Measurements from ENCODE around the gene USP32.
"Not testable (repeated sequence)": the region's sequence is repeated elsewhere in the genome, so short reads cannot be mapped to it uniquely, and the experiment has no call there.

USP32 gene

GRCh38 chr17:60378187-60378586, 13.7 kb downstream of the USP32 start:
- DNase-seq (ENCODE audit: low spot score); FAIRE-seq: not testable (repeated sequence)

DNA sequence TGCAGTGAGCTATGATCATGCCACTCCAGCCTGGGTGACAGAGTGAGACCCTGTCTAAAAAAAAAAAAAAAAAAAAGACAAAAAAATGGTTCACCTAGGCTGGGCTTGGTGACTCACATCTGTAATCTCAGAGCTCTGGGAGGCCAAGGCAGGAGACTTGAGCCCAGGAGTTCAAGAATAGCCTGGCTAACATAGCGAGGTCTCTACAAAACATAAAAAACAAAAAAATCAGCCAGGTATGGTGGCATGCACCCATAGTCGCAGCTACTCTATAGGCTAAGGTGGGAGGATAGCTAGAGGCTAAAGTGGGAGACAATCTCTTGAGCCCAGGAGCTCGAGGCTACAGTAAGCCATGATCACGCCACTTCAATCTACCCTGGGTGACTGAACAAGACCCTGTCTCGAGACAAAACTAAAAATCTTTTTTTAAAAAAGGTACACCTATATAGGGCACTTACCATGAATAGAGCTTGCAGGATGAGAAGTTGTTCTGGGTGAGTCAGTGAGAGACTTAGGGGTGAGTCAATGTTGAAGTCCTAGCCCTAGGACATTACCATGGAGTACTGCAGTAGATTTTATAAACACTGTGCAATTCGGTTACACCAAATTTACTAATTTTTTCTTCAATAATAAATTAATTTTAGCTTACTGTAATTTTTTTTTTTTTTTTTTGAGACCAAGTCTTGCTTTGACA, 19.0 kb downstream of the USP32 start:
- DNase-seq (ENCODE audit: low spot score): no peak
- FAIRE-seq: no peak

DNA sequence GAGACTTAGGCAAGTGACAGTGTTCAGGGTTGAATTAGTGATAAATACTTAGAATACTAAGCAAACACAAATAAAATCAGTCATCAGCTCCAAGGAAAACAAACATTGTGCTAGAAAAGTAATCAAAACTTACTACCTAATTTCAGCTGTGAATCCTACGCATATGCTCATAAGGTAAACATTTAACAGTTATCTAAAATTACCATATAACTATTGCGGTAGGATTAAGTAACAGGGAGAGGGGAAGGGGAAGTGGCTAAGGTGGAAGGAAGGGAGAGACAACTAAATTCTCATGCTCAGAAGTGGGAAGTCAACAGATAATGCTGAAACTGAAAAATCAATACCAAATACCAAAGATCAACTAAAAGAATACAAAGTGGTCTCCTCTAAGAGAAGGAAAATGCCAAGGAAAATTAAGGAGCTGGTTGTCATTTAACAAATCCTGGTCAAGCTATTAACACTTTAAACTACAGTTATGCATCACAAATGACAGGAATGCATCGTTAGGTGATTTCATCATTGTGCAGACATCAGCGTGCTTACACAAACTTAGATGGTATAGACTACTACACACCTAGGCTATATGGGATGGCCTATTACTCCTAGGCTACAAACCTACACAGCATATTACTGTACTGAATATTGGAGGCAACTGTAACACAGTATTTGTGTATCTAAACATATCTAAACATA, 20.0 kb downstream of the USP32 start:
- peak; percentile 68 for FAIRE-seq

GRCh38 chr17:60371416-60371815, 20.5 kb downstream of the USP32 start:
- FAIRE-seq: no peak
- no peak for DNase-seq (ENCODE audit: low spot score)

More for the DNA sequence above, 20.0 kb downstream of the USP32 start:
- DNase-seq (ENCODE audit: low spot score): no peak

GRCh38 chr17:60369727-60370126, 22.2 kb downstream of the USP32 start:
- no peak for FAIRE-seq
- DNase-seq (ENCODE audit: low spot score): no peak

DNA sequence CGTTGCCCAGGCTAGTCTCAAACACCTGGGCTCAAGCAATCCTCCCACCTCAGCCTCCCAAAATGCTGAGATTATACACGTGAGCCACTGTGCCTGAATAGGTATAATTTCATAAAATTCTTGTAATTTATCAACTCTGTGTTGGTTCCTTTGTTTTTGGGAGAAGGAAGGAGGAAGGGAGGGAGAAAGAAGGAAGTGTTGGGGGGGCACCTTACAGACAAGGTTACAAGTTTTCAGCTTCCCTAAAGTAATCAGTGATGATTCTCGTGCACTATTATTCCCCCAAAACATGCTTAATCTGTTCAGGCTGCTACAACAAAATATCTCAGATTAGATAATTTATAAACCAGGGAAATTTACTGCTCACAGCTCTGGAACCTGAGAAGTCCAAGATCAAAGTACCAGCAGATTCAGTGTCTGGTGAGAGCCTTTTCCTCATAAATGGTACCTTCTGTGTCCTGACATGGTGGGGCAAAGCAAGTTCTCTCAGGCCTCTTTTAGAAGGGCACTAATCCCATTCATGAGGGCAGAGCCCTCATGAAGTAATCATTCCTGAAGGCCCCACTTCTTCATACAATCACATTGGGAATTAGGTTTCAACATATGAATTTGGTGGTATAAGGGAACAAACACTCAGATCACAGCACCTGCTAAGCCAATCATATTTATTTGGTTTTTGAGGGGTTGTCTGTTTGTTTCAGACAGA, 28.1 kb downstream of the USP32 start:
- FAIRE-seq: no peak
- no peak for DNase-seq (ENCODE audit: low spot score)

GRCh38 chr17:60362329-60362728, 29.6 kb downstream of the USP32 start:
- FAIRE-seq: no peak
- DNase-seq (ENCODE audit: low spot score): no peak

GRCh38 chr17:60361889-60362288, 30.0 kb downstream of the USP32 start:
- no peak for DNase-seq (ENCODE audit: low spot score)
- peak; percentile 20 for FAIRE-seq

DNA sequence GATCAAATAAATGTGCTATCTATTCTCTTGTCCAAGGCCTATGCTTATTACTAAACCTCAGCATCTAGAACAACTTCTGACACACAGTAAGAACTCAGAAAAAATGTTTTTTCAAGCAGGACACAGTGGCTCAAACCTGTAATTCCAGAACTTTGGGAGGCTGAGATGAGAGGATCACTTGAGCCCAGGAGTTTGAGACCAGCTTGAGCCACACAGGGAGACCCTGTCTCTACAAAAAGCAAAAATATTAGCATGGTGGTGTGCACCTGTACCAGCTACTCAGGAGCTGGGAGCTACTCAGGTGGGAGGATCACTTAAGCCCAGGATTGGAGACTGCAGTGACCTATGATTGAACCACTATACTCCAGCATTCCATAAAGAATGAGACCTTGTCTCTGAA, 32.5 kb downstream of the USP32 start:
- FAIRE-seq (no peak), DNase-seq (ENCODE audit: low spot score) (no peak)

DNA sequence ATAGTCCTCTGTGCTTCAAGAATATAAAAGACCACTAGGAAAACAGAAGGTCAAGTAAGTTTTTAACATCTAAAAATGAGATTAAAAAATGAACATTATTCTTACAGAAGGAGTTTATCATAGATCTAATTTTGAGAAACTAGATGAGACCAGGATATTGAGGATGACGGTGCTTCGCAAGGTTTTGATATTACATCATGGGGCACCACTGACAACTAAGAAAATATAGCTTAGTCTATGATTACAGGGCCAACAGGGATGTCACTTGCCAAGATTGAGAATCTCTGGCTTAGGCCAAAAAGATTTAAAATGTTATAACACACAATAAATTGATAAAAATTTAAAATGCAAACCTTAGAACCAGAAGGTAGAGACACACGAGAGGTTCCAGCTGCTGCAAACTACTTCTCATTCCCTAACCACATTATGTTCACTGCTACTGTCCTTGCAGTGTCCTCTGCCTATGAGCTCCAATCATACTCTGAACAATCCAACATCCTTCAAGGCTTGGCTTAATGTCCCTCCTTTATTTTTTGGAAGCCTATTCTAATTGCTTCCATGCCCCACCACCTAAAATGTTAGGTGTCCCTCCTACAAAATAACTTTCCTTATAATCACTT, 33.2 kb downstream of the USP32 start:
- FAIRE-seq (no peak), DNase-seq (ENCODE audit: low spot score) (no peak)

- DNase-seq (ENCODE audit: low spot score): no peak
- FAIRE-seq: peak; percentile 20
These were observed 35.0 kb downstream of the USP32 start for GRCh38 chr17:60356940-60357339.

DNA sequence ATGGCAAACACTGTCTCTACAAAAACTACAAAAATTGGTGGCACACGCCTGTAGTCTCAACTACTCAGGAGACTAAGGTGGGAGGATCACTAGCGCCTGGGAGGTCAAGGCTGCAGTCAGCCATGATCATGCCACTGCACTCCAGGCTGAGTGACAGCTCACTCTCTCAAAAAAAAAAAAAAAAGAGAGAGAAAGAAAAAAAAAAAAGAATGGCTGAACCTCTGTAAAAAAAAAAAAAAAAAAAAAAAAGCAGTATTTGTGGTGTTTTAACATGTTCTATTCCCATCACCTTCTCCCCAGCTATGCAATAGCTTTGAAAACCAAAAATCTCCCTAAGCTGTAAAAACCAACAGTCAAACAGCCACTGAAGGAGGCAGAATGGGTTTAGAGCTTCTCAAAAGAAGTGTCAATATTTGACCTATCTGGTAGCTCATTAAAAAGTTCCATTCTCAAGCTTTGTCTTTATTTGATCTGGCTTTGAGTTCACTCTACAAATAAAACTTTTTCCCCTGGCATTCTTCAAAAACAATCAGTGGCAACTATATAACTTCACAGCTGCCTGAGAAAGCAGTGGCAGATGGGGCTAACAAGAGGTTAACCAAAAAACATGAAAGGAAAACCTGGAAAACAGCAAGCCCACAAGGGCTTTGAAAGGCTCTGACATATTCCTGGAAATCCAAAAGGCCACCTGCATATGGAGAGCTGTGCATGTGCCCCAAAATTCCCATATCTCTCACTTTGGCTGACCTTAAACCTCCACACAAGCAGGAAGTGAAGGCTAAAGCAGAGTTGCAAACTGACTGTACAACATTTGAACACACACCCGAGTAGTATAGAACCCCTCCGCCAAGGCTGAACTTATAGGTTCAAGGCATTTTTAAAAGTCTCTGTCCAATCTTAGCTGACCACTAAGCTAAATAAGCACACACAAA, 36.0 kb downstream of the USP32 start:
- peak; percentile 55 for FAIRE-seq
- DNase-seq (ENCODE audit: low spot score): no peak

- FAIRE-seq (no peak), DNase-seq (ENCODE audit: low spot score) (no peak)
These were observed 37.7 kb downstream of the USP32 start for GRCh38 chr17:60354223-60354622.

GRCh38 chr17:60353773-60354172, 38.2 kb downstream of the USP32 start:
- DNase-seq (ENCODE audit: low spot score) (no peak), FAIRE-seq (no peak)

DNA sequence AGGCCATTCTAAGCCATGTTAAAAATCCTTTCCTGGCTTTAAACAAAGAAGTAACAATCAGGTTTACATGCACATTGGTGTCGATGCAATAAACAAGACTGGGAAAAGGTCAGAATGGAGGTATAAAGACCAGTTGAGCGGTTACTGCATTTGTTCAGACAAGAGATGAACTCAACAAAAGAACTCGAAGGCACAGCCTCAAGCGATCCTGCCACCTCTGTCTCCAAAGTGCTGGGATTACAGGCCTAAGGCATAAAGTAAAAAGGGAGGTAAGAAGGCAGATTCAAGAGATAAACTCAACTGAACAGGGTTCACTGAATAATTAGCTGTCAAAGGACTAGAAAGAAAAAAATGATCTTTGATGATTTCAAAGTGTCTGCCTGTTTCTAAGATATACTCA, 39.4 kb downstream of the USP32 start:
- DNase-seq (ENCODE audit: low spot score) (no peak), FAIRE-seq (no peak)

DNA sequence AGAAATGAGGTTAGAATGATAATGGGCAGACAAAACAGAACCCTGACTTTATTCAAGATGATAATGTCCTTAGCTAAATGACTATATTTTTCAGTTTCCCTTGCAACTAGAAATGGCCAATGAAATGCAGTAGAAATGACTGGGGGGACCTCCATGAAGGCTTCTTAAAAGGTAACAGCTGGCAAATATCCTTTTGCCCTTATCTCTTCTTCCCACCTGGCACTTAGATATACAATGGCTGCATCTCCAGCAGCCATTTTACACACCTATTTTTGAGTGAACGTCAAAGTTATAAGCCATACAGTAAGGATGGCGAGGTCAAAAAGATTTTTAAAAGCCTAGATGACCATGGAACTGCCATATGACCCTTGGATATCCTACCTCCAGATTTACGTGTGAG, 39.9 kb downstream of the USP32 start:
- no peak for DNase-seq (ENCODE audit: low spot score)

DNA sequence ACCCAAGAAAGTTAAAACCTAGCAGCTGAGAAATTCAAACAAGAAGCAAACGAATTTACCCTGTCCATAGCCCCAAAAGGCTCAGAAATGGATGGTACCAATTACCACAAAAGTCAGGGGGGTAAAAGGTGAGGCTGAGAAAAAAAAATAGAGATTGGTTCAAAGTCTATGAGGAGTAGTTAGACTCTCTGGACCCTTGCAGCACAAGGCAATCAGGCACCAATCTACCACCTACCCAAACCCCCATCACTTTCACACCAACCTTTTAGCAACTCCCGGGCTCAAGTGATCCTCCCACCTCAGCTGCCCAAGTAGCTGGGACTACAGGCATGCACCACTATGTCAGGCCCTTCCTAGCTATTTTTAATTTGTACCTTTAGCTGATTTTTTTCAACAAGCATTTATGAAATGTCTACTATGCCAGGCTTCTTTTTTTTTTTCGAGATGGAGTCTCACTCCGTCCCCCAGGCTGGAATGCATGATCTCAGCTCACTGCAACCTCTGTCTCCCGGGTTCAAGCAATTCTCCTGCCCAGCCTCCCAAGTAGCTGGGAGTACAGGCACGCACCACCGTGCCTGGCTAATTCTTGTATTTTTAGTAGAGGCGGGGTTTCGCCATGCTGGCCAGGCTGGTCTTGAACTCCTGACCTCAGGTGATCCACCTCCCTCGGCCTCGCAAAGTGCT, 40.8 kb downstream of the USP32 start:
- no peak for DNase-seq (ENCODE audit: low spot score)
- FAIRE-seq: no peak

More for the DNA sequence above, 39.9 kb downstream of the USP32 start:
- no peak for FAIRE-seq

DNA sequence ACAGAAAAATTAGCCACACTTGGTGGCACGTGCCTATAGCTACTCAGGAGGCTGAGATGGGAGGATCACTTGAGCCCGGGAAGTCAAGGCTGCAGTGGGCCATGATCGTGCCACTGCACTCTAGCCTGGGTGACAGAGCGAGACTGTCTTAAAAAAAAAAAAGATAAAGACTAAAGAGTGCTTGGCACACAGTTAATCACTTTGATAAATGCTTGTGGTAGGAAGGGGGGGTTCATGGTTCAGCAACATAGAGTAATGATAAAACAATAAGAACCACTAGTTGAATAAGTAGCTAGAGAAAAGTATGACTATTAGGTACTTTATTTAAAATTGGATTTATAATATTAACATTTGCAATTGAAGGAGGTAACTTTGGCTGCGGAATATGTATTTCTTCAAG, 43.3 kb downstream of the USP32 start:
- no peak for FAIRE-seq
- no peak for DNase-seq (ENCODE audit: low spot score)

GRCh38 chr17:60345233-60345632, 46.7 kb downstream of the USP32 start:
- DNase-seq (ENCODE audit: low spot score) (no peak), FAIRE-seq (no peak)

GRCh38 chr17:60342492-60342891, 49.4 kb downstream of the USP32 start:
- not testable (repeated sequence) for FAIRE-seq; DNase-seq (ENCODE audit: low spot score)

Data from urothelium cell line (cell line).